Smooth muscle cell (in vitro differentiated cells): Measurements from ENCODE around the gene SIGLEC12. TPM values are rescaled to one million over a fixed set of nuclear protein-coding genes. Genes with fewer than 3 reads are reported as not detected.

Experiments used
- DNase-seq: peaks from one replicate; lab custom pipeline; 2025; ENCODE audit not compliant: unreplicated experiment; lab: John Stamatoyannopoulos, UW
- H2AFZ ChIP-seq: fragments of 200-600 bp; sonication (generic); 2 replicates; pipeline ENCODE4 v1.6.0; 2016; ENCODE audit warnings: antibody characterized with exemption, low read depth, mild to moderate bottlenecking
- H3F3A ChIP-seq: fragments of 200-600 bp; sonication (generic); 2 replicates; pipeline ENCODE4 v1.6.0; 2017; ENCODE audit warnings: antibody characterized with exemption, low read depth
- H3K27ac ChIP-seq: fragments of 200-600 bp; sonication (generic); 2 replicates; pipeline ENCODE4 v1.5.1; 2016; ENCODE audit warnings: low read depth, mild to moderate bottlenecking
- H3K27me3 ChIP-seq: fragments of 200-600 bp; sonication (generic); 2 replicates; pipeline ENCODE4 v1.6.1; 2016; ENCODE audit warnings: low read depth, mild to moderate bottlenecking
- H3K36me3 ChIP-seq: fragments of 200-600 bp; sonication (generic); 2 replicates; pipeline ENCODE4 v1.5.1; 2016; ENCODE audit warnings: low read depth
- H3K4me1 ChIP-seq: fragments of 200-600 bp; sonication (generic); 2 replicates; pipeline ENCODE4 v1.5.1; 2016; ENCODE audit warnings: low read depth
- H3K4me2 ChIP-seq: fragments of 200-600 bp; sonication (generic); 2 replicates; pipeline ENCODE4 v1.6.0; 2016; ENCODE audit warnings: mild to moderate bottlenecking
- H3K4me3 ChIP-seq: fragments of 200-600 bp; sonication (generic); 2 replicates; pipeline ENCODE4 v1.5.1; 2016; ENCODE audit warnings: mild to moderate bottlenecking
- H3K79me2 ChIP-seq: fragments of 200-600 bp; sonication (generic); 2 replicates; pipeline ENCODE4 v1.6.0; 2016; ENCODE audit warnings: low read depth, mild to moderate bottlenecking
- H3K9ac ChIP-seq: fragments of 200-600 bp; sonication (generic); 2 replicates; pipeline ENCODE4 v1.6.0; 2016; ENCODE audit warnings: low read depth
- H3K9me3 ChIP-seq: fragments of 200-600 bp; sonication (generic); replicated peaks from 2 replicates; pipeline ENCODE4 v1.5.1; 2016; ENCODE audit warnings: low read depth
- H4K20me1 ChIP-seq: fragments of 200-600 bp; sonication (generic); 2 replicates; pipeline ENCODE4 v1.6.0; 2016; ENCODE audit warnings: low read depth
- CTCF ChIP-seq: fragments of 200-600 bp; sonication (generic); IDR thresholded peaks from 2 replicates; pipeline ENCODE4 v1.5.1; 2017; ENCODE audit warnings: borderline replicate concordance, mild to moderate bottlenecking, antibody characterized with exemption; ENCODE audit not compliant: insufficient read depth, poor library complexity, severe bottlenecking
- WGBS: methylation state at CpG from one replicate; pipeline ENCODE4 v1.1.7; 2016; ENCODE audit warnings: low lambda C conversion rate; 5-methylcytosine and 5-hydroxymethylcytosine counted together
- polyA plus RNA-seq: library from polyadenylated mRNA; unstranded; fragments of >200 nt; fragmentation: Nextera tagmentation; extraction: Ambion mirVana; gene quantifications from 2 replicates; pipeline ENCODE4 v1.2.1, GENCODE V29; 2016
- total RNA-seq: library from RNA; depleted of rRNA; stranded (reverse); fragments of >200 nt; gene quantifications from 2 replicates; pipeline ENCODE4 v1.2.3, GENCODE V29; 2014

Gene SIGLEC12
- total and polyA plus RNA-seq, 2 experiments from 2014 or later: not detected

GRCh38 chr19:51525651-51526050, 24.1 kb upstream of the SIGLEC12 start:
- Histone ChIP-seq H3K27ac (no peak overlapping the region), H2AFZ (no peak overlapping the region), H3K9me3 (no peaks in the 10 kb centered on the region), H3K79me2 (no peaks in the 10 kb centered on the region), H3K36me3 (no peaks in the 10 kb centered on the region), H3K4me2 (no peak overlapping the region), H3K4me1 (no peaks in the 10 kb centered on the region), H3K4me3 (no peak overlapping the region), H3K27me3 (no peaks in the 10 kb centered on the region), H3F3A (no peaks in the 10 kb centered on the region), H4K20me1 (no peaks in the 10 kb centered on the region), H3K9ac (no peak overlapping the region)
- DNase-seq: no peak
- no peak for TF ChIP-seq CTCF
- 74% methylated on average over 4 of the region's 4 CpGs for WGBS

GRCh38 chr19:51524666-51525264, 23.2 kb upstream of the SIGLEC12 start:
- H3F3A ChIP-seq: no peaks in the 10 kb centered on the region
- no peak for DNase-seq
- H3K27ac ChIP-seq: no peak overlapping the region
- no peaks in the 10 kb centered on the region for H3K79me2 ChIP-seq
- H3K9ac ChIP-seq: no peak overlapping the region
- H4K20me1 ChIP-seq: no peaks in the 10 kb centered on the region
- H3K36me3 ChIP-seq: no peaks in the 10 kb centered on the region
- 68% methylated on average over 8 of the region's 8 CpGs for WGBS
- H3K4me1 ChIP-seq: no peaks in the 10 kb centered on the region
- no peak overlapping the region for H2AFZ ChIP-seq
- no peak overlapping the region for H3K4me3 ChIP-seq
- no peak for TF ChIP-seq CTCF
- H3K27me3 ChIP-seq: no peaks in the 10 kb centered on the region
- H3K4me2 ChIP-seq: no peak overlapping the region
- no peaks in the 10 kb centered on the region for H3K9me3 ChIP-seq

- WGBS: 55% methylated on average over 2 of the region's 2 CpGs
- DNase-seq: no peak
Measured at GRCh38 chr19:51521781-51522180, 20.2 kb upstream of the SIGLEC12 start.

More at GRCh38 chr19:51521781-51522180, 20.2 kb upstream of the SIGLEC12 start:
- TF ChIP-seq CTCF: no peak
- Histone ChIP-seq H3K9me3 (peaks cover 6% of the 10 kb centered on the region), H4K20me1 (no peaks in the 10 kb centered on the region), H3K4me1 (no peaks in the 10 kb centered on the region), H3K79me2 (no peaks in the 10 kb centered on the region), H3F3A (no peaks in the 10 kb centered on the region), H3K9ac (no peak overlapping the region), H3K36me3 (no peaks in the 10 kb centered on the region), H2AFZ (no peak overlapping the region), H3K4me3 (no peak overlapping the region), H3K27ac (no peak overlapping the region), H3K27me3 (no peaks in the 10 kb centered on the region), H3K4me2 (no peak overlapping the region)
